GM19468 (cell line): ENCODE data around the gene XPO6.

Experiments used
- ATAC-seq: cut with Tn5 transposase; IDR thresholded peaks from one replicate; pipeline ENCODE4 v1.9.1; 2021; ENCODE audit warnings: mild to moderate bottlenecking, moderate library complexity, moderate number of reproducible peaks; ENCODE audit not compliant: unreplicated experiment; ENCODE audit errors: extremely low read depth

Gene XPO6

DNA sequence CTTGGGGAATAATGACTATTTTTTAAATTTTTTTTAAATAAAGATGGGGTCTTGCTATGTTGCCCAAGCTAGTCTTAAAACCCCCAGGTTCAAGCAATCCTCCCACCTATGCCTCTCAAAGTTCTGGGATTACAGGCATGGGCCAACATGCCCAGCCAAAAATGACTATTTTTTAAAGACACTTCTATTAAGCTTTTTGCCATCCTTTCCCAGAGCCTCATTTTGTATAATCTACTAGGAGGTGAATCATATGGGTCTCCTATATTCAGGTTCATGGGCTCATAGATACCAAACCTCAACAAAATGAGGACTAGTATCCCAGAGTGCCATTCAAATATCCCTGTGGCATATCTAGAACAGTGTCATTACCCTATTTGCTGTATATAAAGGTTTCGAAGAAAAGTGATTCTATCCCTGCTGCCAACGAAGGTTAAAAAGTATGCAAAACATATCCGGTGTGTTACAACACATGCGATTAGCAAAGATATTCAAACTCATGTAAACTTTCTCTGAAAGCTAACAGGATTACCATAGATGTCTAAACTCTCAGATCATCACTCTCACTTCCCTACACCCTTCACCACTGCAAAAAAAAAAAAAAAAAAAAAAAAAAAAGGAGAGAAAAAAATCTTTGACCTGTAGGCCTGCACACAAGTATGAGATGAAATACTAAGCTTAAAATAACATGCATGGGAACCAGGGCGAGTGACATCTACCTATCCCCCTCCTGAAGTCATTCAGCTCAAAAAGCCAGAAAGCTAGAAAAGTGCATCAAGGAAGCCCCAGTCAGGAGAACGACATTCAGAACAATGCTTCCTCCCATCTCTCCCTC, 23.5 kb downstream of the XPO6 start:
- peak; percentile 49 for ATAC-seq

DNA sequence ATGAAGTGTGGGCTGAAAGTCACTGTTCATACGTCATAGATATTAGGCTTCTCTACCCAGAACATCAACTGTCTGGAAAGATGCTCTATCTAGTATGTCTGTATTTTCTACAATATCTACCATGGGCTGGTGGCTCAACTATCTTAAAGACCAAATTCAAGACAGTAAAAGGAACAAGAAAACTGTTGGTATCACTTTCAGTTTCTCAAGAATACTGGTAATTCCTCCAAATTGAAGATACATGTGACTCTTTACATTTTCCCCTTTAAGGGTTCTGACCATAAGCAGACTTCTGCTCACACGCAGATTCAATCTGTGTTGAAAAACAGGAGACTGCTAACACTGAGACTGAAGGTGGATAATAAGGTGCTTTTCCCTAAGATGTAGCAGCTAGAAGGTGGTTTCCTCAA, 24.2 kb downstream of the XPO6 start:
- ATAC-seq: peak; percentile 44

DNA sequence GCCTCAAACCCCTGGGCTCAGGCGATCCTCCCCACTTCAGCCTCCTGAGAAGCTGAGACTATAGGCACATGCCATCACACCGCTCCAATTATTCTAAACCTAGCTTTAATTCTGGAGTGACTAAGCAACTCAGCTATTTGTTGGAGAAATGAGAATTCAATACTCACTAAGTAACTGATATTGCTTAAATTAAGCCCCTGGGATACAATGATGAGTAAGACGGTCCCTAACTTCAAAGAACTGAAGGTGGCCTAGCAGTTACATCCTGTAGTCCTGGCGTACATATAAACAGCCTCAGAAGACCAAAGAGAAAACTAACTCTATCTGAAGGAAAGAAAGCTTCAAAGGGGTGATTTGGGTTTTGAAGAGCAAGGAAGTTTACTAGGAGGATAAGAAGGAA, 25.0 kb downstream of the XPO6 start:
- ATAC-seq: no peak

DNA sequence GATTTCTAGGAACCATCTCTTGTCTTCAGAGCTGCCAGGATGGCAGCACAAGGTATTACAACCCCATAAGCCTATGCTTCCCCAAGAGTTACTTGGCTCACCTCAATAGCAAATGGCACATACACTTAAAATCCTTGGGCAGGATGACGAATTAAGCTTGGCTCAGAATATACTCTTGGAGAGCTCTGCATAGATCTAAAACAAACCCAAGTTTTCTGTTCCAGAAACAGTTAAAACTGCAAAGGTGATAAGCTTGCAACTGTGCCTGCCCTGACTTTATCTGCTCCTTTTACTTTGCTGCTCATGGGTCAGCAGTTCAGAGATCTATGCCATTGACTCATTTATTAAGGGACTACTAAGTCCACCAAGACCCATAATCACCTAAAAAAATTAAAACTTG, 26.1 kb downstream of the XPO6 start:
- no peak for ATAC-seq

DNA sequence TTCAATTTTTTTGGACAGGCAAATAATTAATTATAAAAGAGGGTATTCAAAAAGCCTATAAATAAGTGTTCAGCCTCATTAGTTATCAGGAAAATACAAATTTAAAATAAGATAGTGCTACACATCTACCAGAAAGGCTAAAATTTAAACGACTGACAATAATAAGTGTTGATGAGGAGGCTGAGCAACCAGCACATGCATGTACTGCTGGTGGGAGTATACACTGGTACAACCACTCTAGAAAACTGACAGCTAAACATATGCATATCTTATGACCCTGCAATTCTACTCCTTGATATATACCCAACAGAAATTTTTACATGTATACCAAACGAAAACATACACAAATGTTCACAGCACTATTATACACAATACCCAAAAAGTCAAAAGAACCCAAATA, 27.1 kb downstream of the XPO6 start:
- no peak for ATAC-seq

DNA sequence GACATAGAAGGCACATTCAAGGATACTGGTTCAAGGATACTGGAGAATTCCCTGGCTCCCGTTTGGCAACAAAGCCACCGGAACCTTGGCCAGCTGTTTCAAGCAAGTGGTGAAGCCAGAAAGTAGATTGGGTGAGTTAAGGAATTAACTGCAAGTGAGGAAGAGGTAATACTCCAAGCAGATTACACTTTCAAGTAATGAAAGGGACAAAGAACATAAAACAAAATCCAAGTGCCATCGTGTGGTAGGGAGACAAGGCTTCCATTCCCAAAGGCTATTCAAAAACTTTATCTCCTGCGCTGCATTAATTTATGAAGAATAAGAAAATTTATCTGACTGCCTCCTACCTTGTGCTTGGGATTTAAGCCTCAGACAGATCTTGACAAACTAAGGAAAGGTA, 27.8 kb downstream of the XPO6 start:
- no peak for ATAC-seq

DNA sequence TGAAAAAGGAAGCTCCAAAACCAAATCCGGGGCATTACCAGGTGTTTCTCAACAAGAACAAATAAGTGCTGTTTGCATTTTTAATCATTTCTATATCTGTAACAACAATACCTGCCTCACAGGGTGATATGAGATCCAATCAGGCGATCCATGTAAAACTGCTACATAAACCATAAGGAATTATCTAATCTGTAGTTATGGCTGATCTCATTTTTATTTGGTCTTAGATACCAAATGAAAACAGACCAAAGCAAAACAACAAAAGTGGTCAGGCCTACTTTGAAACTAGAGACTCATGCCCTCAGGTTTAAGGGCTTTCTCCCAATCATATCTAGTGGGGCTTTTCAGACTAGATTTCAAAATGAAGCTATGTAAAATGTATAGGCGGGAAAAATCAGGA, 28.3 kb downstream of the XPO6 start:
- no peak for ATAC-seq

DNA sequence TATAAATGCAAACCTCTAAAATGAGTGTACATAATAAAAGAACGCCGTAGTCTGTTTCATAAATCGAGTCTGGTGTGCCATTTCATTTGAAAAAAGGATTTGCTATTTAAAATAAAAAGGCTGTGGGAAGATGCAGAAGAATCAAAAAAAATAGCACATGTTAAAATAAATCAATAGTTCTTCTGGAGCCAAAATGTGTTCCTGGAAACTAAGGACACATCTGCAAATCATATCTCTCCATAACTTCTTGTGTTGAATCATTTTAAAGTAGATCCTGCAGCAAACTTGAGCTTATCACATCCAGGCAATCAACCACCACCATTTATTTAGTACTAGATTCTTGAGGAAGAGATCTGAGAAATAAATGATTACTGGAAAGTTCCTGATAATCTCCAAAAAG, 29.0 kb downstream of the XPO6 start:
- ATAC-seq: no peak

DNA sequence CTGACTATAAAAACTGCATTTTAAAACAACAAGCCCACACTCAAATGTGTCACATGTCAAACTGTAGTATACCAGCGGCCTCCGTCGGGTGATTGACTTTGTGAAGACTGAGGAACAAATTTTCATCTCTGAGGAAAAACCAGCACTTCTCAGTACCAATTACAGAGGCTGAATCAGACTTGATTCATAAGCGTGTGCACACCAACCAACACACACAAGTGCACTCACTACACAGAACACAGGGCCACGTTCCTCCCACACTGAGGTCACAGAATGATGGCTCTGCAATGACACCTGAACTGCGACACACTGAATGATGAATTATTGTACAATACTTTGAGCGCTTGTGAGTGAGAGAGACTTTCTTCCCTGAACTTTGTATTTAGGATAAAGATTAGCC, 29.6 kb downstream of the XPO6 start:
- no peak for ATAC-seq

DNA sequence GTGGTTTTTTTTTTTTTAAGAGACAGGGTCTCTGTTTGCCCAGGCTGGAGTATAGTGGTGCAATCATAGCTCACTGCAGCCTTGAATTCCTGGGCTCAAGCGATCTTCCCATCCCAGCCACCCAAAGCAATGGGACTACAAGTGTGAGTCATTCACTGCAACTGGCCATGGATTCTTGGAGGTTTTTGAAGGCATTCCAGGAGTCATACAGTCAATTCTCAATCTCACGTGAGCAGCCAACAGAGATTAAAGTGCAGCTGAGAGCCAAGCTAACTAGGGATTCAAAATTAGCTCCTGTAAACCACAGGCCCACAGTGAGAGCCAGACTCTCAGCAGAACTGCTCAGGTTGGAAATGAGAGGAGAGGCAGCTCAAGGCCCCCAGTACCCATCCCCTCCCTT, 30.2 kb downstream of the XPO6 start:
- no peak for ATAC-seq

DNA sequence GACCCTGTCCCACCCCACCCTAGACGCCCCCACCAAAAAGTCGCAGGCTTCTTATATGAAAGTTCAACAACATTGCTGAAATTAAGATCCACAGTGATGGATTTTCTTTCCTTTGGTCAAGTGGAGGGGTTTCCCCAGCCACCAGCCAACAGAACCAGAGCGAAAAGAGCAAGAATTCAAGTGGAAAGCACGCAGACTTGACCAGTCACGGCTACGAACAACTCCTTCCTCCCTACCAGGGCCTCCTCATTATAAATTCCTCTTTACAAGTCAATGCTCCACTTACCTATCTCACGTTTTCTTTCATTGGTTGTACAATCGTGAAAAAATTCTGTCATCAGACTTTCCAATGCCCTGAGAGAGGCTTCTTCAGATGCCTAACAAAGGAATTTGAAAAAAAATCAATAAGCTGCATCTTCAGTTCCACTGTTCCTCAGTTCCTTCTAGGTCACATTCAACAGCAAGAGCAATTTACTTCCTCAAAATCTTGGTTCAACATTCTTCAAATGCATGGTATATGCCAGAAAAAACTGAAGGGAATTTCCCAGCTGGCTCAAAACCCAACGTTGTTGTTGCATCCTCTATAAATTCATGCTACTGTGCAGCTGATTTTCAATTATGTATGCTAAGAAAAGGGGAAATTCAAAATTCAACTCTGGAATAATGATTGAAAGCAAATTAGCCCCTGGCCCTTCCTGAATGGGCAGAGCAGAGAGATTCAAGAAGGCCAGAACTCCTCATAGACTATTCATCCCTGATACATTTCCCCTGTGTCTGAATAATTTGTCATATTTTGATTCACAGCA, 30.9 kb downstream of the XPO6 start:
- ATAC-seq: no peak

DNA sequence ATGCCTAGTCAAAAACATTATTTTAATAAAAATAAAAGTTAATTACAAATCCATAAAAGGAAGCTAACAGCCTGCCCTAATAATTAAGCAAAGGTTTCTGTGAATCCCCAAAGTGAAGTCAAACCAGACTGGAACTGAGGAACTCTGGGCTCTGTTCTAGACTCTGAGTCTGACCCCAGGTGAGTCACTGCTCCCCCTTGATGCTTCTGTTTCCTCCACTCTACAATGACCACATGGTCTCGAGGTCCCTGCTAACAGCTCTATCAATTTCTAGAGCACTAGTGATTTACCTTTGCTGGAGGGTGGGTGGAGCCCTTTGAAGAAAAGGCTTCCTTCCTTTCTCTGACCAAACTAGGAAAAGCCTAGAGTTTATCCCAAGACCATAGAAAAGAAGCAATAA, 32.4 kb downstream of the XPO6 start:
- ATAC-seq: no peak

DNA sequence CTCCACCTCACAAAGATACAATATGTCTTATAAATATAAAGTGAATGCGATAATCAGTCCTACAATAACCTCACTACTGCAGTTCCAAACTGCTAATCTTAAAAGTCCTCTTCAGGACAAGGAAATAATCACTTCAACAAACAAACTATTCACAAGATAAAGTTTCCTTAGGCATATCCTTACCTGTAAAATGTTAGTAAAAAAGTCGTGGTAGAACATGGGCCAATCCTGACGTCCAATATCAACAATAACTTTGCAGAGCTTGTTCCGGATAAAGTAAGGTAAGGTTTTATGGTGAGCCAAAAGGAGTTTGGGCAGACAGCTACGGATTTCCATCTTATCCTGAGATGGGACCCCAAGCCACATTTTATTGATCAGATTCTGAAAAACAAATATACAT, 36.0 kb downstream of the XPO6 start:
- no peak for ATAC-seq

DNA sequence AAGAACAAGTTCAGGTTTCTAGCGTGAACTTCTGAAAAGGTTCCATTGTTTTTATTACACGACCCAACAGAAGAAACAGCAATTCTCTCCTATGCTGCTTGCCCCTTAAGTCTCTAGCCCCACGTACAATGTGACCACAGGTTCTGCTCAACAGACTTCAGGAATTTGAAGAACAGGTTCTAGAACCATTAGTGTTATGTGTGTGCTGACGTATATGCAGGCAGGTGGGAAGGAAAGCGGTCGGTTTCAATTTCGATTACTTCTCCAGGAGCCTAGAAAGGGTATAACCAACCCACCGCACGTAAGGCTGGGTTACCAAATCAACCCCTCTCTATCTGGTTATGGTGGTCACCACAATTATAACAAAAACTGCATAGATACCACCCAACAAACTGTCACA, 39.4 kb downstream of the XPO6 start:
- ATAC-seq: no peak

DNA sequence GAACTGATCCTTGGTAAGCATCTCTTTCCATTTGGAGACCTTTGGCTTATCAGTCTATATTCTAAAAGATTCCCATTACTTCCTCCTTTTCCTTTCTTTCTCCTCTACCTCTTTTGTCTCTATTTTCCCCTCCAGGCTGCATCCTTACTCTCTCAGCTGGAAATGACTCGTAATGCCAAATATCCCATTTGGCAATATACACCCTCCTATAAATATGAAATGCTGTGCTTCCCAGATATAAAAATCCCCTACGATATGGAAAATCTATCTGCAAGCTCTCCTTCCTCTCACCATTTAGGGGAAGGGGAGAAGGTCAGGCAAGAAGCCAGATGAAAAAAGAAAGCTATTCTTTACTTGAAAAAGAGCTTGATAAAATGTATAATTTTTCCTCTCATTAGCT, 39.9 kb downstream of the XPO6 start:
- ATAC-seq: no peak

DNA sequence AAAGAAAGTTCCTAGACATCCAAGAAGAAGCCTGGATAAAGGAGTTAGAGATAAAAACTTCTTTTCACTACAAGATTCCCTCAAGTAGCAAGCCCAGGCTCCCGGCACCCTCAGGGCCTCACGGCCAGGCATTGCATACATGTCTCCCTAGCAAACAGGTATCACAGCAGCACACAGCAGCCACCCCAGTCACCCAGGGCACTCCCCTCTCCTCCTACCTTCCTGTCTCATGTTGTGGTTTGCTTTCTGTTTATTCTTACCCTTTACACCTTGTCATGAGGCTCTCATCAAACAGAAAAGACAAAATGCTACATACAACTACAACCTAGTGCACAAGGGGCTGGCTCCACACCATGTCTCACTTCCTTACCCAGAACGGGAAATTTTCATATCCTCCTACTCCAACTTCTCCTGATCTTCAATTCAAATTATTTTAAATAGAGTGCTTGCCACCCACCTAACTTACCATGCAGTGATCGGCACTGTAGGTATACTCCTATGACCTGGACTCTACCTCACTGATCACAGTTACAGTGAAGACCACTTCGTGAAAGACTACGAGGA, 42.7 kb downstream of the XPO6 start:
- ATAC-seq: no peak

DNA sequence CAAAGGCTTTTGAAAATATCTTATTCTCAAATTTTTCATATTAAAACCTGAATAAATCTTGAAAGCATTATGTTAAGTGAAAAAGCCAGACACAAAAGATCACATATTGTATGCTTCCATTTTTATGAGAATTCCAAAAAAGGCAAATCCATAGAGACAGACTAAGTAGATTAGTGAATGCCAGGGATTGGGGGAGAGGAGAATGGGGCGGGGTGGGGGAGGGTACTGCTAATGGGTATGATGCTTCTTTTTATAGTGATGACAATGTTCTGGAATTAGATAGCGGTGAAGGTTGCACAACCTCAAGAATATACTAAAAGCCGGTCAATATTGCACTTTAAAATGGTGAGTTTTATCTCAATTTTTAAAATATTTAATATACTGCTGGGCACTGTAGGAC, 44.0 kb downstream of the XPO6 start:
- no peak for ATAC-seq

DNA sequence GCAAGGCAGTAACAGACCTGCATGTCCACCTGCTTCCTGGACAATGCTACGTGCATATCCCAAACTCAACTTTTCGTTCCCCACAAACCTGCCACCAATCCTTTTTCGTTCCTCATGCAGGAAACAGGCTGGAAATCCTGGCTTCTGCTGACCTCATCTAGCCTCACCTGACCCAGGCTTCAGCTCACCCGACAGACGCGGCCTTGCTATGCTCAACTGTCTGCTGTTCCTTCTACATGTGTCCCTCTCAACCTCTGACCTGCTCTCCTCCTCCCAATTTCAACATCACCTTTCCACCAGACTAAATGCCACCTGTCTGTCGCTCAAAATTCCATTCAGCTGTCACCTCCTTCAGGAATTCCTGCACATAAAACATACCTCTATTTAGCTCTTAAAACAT, 44.5 kb downstream of the XPO6 start:
- ATAC-seq: no peak

DNA sequence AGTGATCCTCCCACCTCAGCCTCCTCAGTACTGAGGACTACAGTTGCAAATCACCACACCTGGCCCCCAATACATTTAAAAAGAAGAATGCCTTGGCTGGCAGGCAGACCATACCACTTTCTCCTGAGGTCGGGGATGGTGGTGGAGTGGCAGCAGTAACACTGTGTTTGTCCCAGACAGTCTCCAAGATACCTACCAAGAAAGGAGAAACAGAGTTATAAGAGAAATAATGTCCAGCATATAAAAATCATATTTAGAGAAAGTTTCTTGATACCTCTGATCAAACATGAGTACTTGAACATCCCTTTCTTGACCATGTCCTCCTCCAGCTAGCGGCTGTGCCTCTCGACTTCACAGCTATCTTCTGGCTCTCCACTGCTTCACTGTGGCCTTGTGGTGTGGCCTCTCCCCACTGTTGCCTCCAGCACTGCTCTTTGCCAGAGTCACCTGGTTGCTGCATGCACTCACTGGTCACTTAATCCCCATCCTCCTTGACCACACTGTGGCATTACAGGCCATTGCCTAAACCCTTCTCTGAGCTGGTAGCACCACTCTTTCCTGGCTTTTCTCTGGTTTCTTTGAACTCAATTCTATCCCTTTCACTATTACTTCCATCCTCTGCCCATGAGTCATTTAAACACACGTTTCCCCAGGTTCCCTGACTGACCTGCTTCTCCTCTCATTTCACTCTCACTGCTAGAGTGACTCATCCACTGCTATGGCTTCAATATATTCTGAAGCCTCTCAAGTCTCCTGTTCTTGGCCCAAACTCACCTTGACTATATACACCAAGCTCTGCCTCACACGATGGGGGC, 45.2 kb downstream of the XPO6 start:
- ATAC-seq: no peak

DNA sequence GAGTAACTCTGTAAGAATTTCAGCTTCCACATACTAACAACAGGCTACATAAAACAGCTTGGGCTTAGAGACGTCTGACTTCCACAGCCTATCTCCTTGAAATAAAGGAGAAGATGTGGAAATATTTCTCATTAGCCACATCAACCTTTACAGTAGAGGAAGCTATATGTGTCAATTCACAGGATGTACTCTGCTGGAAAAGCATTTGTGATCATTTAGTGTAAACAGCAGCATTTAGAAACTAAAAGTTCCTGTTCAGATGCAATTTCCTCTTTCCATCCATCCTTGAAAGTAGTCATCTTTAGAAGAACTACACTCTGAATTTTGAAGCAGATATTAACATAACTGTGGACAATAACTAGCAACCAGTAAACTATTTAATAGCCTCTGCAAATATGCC, 46.2 kb downstream of the XPO6 start:
- no peak for ATAC-seq

DNA sequence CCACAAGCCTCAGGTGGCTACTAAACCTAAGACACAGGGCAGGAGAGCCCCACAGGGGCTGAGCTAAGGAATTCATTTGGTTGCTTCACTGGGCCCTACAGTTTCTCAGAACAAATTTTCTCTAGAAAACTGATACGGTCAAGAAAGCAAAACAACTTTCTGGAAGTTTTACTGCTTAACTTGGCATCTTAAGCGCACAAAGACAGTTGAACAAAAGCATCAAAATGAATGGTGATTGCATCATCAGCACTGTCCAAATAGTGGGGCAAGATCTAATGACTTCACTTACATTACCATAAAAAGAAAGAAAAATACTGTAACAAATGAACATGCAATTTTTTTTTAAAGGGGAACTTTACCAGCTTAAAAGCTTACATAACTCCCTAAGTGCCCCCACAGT, 47.6 kb downstream of the XPO6 start:
- ATAC-seq: no peak
